ENCODE measurements around the gene KANSL1.

DNA sequence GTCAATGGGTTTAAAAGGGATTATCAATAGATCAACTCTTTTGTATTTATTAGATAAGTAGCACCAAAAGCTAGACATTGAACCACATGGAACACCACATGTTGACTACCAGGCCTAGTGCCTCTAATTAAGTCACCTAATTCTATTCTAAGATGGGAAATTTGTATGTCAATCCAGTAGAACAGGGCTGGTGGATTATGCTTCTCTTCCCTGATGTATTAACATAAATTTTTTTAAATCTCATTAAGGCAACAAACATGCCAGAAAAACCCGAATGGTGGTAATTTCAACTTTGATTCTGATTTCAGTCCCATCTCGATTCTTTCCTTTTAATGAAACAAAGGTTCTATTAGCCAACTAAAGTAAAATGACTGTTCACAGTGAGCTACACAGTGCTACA, 92.6 kb downstream of the KANSL1 start:
- TF ChIP-seq, protein P1, sequence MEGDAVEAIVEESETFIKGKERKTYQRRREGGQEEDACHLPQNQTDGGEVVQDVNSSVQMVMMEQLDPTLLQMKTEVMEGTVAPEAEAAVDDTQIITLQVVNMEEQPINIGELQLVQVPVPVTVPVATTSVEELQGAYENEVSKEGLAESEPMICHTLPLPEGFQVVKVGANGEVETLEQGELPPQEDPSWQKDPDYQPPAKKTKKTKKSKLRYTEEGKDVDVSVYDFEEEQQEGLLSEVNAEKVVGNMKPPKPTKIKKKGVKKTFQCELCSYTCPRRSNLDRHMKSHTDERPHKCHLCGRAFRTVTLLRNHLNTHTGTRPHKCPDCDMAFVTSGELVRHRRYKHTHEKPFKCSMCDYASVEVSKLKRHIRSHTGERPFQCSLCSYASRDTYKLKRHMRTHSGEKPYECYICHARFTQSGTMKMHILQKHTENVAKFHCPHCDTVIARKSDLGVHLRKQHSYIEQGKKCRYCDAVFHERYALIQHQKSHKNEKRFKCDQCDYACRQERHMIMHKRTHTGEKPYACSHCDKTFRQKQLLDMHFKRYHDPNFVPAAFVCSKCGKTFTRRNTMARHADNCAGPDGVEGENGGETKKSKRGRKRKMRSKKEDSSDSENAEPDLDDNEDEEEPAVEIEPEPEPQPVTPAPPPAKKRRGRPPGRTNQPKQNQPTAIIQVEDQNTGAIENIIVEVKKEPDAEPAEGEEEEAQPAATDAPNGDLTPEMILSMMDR (conservative IDR thresholded peaks at IDR 0.05; ENCODE audit: low read depth, low read length) = no peak
- no peak for TF ChIP-seq POLR2A (IDR thresholded peaks at IDR 0.05; ENCODE audit: low read depth, low read length)
- no peak for TF ChIP-seq SMC3 (IDR thresholded peaks at IDR 0.05; ENCODE audit: low read depth, low read length)

All from IMR-90 (cell line).